HL-60 (cell line): ENCODE measurements around the gene ABCG8.

Experiments
- DNase-seq, 2 experiments: peaks; one replicate each; pipeline ENCODE4 v3.0.0-alpha.2; 2010 to 2020; ENCODE audit warnings: low read depth in 1 of 2, low spot score in 1 of 2
- H3K27ac ChIP-seq: fragments of 250-450 bp; sonication (Bioruptor Pico); replicated peaks from 2 replicates; pipeline ENCODE4 v1.5.1; 2020; ENCODE audit warnings: mild to moderate bottlenecking, moderate library complexity
- H3K27me3 ChIP-seq: fragments of 250-450 bp; sonication (Bioruptor Pico); 2 replicates; pipeline ENCODE4 v1.5.1; 2021; ENCODE audit warnings: mild to moderate bottlenecking, moderate library complexity; ENCODE audit not compliant: insufficient read depth, poor library complexity, severe bottlenecking
- H3K4me3 ChIP-seq: replicated peaks from 2 replicates; pipeline ENCODE4 v1.5.1; 2011; ENCODE audit warnings: mild to moderate bottlenecking, control low read depth, low read length; ENCODE audit not compliant: insufficient read depth
- CTCF ChIP-seq: IDR thresholded peaks from one replicate; pipeline ENCODE4 v1.5.1; 2011; ENCODE audit warnings: low read length, control low read depth, inconsistent platforms; ENCODE audit not compliant: insufficient read depth
- GABPA ChIP-seq: IDR thresholded peaks from 2 replicates; pipeline ENCODE4 v1.6.1; 2012; ENCODE audit warnings: low read depth
- POLR2AphosphoS5 ChIP-seq: IDR thresholded peaks from 2 replicates; pipeline ENCODE4 v1.6.1; 2012; ENCODE audit warnings: low read depth
- REST ChIP-seq: IDR thresholded peaks from 2 replicates; pipeline ENCODE4 v1.6.1; 2012; ENCODE audit warnings: low read depth; ENCODE audit not compliant: insufficient replicate concordance
- SPI1 ChIP-seq: IDR thresholded peaks from 2 replicates; pipeline ENCODE4 v1.6.1; 2012; ENCODE audit warnings: low read depth, mild to moderate bottlenecking, borderline replicate concordance

Gene ABCG8

GRCh38 chr2:43885132-43885632 lies 46.4 kb downstream of the ABCG8 start:
- no peak for DNase-seq
- TF ChIP-seq REST (no peak), POLR2AphosphoS5 (0 out of 2 replicates have a peak, but pooled peaks have one; percentile 22), GABPA (no peak)
- H3K27me3 ChIP-seq: no peaks in the 10 kb centered on the region
- H3K27ac ChIP-seq: no peak overlapping the region
- H3K4me3 ChIP-seq: no peak overlapping the region

- TF ChIP-seq CTCF: no peak
- TF ChIP-seq SPI1: no peak
- TF ChIP-seq REST: no peak
- no peak; the same call in 1 of the 2 replicates for TF ChIP-seq POLR2AphosphoS5
- TF ChIP-seq GABPA: no peak
- Histone ChIP-seq H3K27me3 (no peaks in the 10 kb centered on the region), H3K4me3 (no peak overlapping the region), H3K27ac (no peak overlapping the region)
- peak in 1 of 2 experiments; percentile 39 for DNase-seq
These were observed 48.4 kb downstream of the ABCG8 start for GRCh38 chr2:43887176-43887575.

- Histone ChIP-seq H3K27me3 (no peaks in the 10 kb centered on the region), H3K4me3 (no peak overlapping the region), H3K27ac (no peak overlapping the region)
- TF ChIP-seq POLR2AphosphoS5 (no peak), CTCF (no peak), REST (no peak), GABPA (no peak), SPI1 (no peak)
- DNase-seq: no peak
These were observed 50.6 kb downstream of the ABCG8 start for GRCh38 chr2:43889416-43889815.
